NCI-H1092 (cell line): Measurements from ENCODE around the gene ZNF418.
"Not testable (repeated sequence)": the region's sequence is repeated elsewhere in the genome, so short reads cannot be mapped to it uniquely, and the experiment has no call there.

ENCODE experiments used
- DNase-seq: peaks from one replicate; lab custom pipeline; 2025; lab: John Stamatoyannopoulos, UW

The ZNF418 gene

GRCh38 chr19:57934820-57935665 lies at the start of gene ZNF418:
ZNF418 (minus strand) TSS chr19:57935402; CDS start chr19:57933822, 1,580 bp downstream.
- no peak for DNase-seq

DNA sequence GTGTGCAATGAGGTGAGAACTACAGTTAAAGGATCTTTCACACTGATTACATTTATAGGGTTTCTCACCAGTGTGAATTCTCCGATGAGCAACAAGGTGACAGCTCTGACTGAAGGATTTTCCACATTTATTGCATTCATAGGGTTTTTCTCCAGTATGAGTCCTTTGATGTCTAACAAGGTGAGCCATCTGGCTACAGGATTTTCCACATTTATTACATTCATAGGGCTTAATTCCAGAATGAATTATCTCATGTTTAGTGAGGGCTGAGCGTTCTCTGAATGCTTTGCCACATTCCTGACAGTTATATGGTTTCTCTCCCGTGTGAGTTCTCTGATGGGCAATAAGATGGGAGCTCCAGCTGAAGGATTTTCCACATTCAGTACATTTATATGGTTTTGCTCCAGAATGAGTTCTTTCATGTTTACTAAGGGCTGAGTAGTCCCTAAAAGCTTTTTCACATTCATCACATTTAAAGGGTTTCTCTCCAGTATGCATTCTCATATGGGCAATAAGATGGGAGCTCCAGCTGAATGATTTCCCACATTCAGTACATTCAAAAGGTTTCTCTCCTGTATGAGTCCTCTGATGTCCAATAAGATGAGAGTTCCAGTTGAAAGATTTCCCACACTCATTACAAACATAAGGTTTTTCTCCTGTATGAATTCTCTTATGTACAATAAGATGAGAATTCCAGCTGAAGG lies 43.5 kb upstream of the ZNF418 start:
- no peak for DNase-seq

- no peak for DNase-seq
These were observed 39.2 kb upstream of the ZNF418 start, which contains the start of gene C19orf18 for GRCh38 chr19:57974434-57974833. C19orf18 (minus strand) TSS chr19:57974534; CDS start chr19:57974432, 102 bp downstream.

GRCh38 chr19:57964761-57965160 lies 29.6 kb upstream of the ZNF418 start:
- DNase-seq, result no peak

GRCh38 chr19:57961785-57962184 lies 26.6 kb upstream of the ZNF418 start:
- no peak for DNase-seq

GRCh38 chr19:57954996-57955395 lies 19.8 kb upstream of the ZNF418 start:
- no peak for DNase-seq

DNA sequence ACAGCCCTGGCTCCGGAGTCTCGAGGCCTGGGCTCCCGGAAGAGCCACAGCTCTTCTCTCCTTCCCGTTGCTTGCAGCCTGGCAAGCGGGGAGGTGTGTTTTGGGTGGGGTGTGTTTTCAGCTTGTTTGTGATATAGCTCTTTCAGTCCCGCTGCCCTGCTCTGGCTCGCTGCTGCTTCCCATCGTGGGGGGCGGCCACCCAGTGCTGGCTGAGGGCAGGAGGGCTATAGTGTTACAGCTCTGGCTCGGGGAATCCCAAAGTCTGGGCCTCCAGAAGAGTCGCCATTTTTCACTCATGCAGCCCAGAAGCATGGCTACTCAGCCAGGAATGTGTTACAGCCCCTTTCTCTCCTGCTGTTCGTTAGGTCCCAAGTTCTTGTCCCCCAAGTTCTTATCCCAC lies 14.5 kb upstream of the ZNF418 start:
- DNase-seq, result no peak

- DNase-seq, result no peak
These were observed 14.1 kb upstream of the ZNF418 start for GRCh38 chr19:57949296-57949695.

- DNase-seq, result peak; percentile 93
These were observed 12.4 kb upstream of the ZNF418 start, which contains the start of gene ZNF256 for GRCh38 chr19:57947419-57948134. ZNF256 (minus strand) TSS chr19:57947706; CDS start chr19:57947474, 232 bp downstream.

GRCh38 chr19:57947088-57947418 lies 11.9 kb upstream of the ZNF418 start:
- DNase-seq, result no peak

DNA sequence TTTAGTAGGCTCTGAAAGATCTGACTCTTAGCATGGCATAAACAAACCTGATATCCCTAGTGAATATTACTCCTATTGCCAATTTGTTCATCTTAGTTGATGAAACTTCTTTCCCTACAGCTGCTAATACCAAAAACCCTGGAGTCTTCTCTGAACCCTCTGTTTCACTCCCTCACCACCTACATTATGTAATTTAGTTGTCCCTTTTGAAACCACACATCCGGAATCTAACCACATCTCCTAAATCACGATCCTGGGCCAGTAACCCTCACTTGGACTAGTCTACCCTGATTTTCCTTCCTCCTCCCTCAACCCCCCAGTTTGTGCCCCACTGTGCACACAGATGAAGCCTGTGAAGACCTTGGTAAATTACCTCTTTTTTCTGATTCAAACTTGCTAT lies 11.1 kb upstream of the ZNF418 start:
- no peak for DNase-seq

- DNase-seq, result no peak
These were observed 6.4 kb upstream of the ZNF418 start for GRCh38 chr19:57941593-57941992.

DNA sequence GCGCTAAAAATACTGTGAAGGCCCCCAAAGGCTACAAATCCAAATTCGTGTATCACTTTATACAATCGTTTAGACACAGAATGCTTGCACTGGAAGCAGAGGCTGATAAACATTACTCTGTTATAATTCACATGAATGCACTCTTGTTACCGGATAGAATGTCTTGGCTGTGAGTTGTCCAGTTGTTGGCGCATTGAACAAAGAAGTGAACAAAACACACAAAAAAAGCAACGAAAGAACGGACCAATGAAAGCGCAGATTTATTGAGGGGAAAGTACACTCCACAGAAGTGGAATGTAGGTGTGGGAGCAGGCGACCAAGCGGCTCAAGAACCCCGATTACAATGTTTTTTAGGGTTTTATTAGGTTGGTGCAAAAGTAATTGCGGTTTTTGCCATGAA lies 529 bp upstream of the ZNF418 start:
- DNase-seq, result no peak

GRCh38 chr19:57927587-57927986 lies 7.6 kb downstream of the ZNF418 start:
- no peak for DNase-seq

GRCh38 chr19:57916168-57916995 lies 18.8 kb downstream of the ZNF418 start, which contains the start of gene ZNF417:
ZNF417 (minus strand) TSS chr19:57916592; CDS start chr19:57916411, 181 bp downstream.
- DNase-seq, result peak; percentile 87

DNA sequence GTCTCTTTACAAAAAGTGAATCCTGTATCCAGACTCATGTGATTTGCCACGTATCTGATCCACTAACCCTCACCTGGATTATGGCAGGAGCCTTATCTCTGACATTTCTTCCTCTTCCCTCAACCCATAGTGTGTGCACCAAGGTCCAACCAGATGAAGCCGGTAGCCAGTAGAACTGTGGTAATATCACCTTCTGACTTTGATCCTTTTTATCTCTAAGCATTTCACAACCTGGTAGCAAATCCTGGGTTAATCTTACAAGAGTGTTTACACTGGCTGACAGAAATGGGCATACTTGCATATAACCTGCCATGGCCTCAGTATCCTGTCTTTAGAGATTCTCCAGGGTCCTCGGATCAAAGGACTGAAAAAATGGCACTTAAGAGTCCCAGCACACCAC lies 20.7 kb downstream of the ZNF418 start:
- no peak for DNase-seq

DNA sequence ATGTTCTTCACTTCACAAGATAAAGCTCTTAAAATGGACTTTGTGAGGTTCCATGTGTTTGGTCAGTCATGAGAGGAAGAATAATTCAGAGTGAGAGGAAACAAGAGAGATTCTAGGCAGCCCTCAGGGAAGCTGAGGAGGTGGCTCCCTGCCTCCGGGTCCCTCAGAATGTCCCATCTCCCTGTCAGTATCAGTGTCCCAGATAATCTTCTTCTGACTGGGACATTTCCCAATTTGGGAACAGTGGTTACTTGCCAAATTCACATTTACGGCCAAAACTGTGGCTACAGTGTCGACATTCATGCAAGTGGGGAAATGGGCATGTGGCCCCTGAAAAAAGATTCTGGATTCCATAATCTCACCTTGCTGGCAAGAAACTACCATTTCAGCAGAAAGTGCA lies 27.8 kb downstream of the ZNF418 start:
- no peak for DNase-seq

DNA sequence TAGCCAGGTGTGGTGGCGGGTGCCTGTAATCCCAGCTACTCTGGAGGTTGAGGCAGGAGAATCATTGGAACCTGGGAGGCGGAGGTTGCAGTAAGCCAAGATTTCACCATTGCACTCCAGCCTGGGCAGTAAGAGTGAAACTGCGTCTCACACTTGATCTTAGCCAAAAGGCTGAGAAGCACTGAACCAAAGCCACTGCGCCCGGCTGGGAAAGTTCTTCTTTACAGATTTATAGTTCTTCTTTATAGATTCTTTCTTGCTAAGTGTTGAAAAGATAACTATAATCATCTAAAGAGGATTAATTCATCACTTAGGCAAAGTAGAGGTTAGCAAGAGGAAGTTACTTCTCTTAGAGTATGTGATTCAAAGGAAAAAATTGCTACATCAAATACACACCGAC lies 29.9 kb downstream of the ZNF418 start:
- no peak for DNase-seq

GRCh38 chr19:57903618-57904184 lies 31.5 kb downstream of the ZNF418 start:
- no peak for DNase-seq

DNA sequence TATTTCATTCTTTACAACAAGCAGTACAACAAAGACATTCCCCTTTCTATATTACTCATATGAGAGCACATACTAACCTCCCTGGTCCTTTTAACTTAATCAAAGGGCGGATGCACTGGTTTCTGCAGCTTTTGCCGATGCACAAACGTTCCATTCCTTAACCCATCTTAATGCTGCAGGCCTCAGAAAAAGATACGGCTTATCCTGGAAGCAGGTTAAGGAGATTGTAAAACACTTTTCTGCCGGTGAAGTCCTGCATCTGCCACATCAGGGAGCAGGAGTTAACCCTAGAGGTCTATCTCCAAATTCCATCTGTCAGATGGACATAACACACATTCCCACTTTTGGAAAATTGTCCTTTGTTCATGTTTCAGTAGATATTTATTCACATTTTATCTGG lies 34.9 kb downstream of the ZNF418 start:
- DNase-seq, result no peak

GRCh38 chr19:57890706-57891105 lies 44.5 kb downstream of the ZNF418 start:
- DNase-seq, result not testable (repeated sequence)
